ENCODE results near the gene LTN1. TPM values are rescaled to one million over a fixed set of nuclear protein-coding genes. Genes with fewer than 3 reads are reported as not detected.

Gene LTN1
- total and polyA plus RNA-seq, 2 of the 13 experiments (the other 11 are each of a cell fraction or from before 2014, with no cell fraction given): 6.7 to 24.6 TPM

- H3K9me3 ChIP-seq (ENCODE audit: low read length): no peaks in the 10 kb centered on the region
- no peaks in the 10 kb centered on the region for H3K4me1 ChIP-seq (ENCODE audit: insufficient read depth, low read length)
- H4K20me1 ChIP-seq (ENCODE audit: insufficient read depth, low read length): no peaks in the 10 kb centered on the region
- WGBS (ENCODE audit: low lambda C conversion rate): 58% methylated on average over 4 of the region's 4 CpGs
- no peak for FAIRE-seq
- no peak overlapping the region for H2AFZ ChIP-seq (ENCODE audit: low read length)
- no peaks in the 10 kb centered on the region for H3K27me3 ChIP-seq (ENCODE audit: control insufficient read depth in 1 of 2, insufficient read depth in 2 of 2, low read length in 2 of 2)
- intact Hi-C loops (cut with micrococcal nuclease; ENCODE audit: unreplicated experiment): no loop called here
- TF ChIP-seq MBD4 (IDR thresholded peaks at IDR 0.05; ENCODE audit: borderline replicate concordance, low read length) (no peak), ZMYM2 (CRISPR knock-in tag; IDR thresholded peaks at IDR 0.05) (no peak), ZNF784 (CRISPR knock-in tag; IDR thresholded peaks at IDR 0.05; ENCODE audit: borderline replicate concordance) (no peak), RNF219 (CRISPR knock-in tag; IDR thresholded peaks at IDR 0.05) (no peak), DPF2 (CRISPR knock-in tag; IDR thresholded peaks at IDR 0.05; ENCODE audit: borderline replicate concordance, low read depth) (no peak), CERS6 (CRISPR knock-in tag; IDR thresholded peaks at IDR 0.05) (no peak)
- no peak overlapping the region for H3K27ac ChIP-seq (ENCODE audit: extremely low read length, insufficient read depth, low read length)
- no peak overlapping the region for H3K4me2 ChIP-seq (ENCODE audit: low read depth, low read length)
- no peaks in the 10 kb centered on the region for H3K79me2 ChIP-seq (ENCODE audit: insufficient read depth, low read length)
- no peak overlapping the region for H3K4me3 ChIP-seq (replicated peaks in 1 of 3; ENCODE audit: insufficient read depth in 1 of 3, low read depth in 2 of 3, low read length in 3 of 3)
- CTCF ChIA-PET (ENCODE audit: low intra/inter-chr PET ratio, low total read pairs): no interaction called here
- in situ Hi-C loops (cut with HindIII; ENCODE audit: extremely low pct_ligation_motif_present, low pct_unique_long_range_greater_than_20kb): no loop called here
- BruUV-seq (replicated peaks): no TSS peak
- POLR2A ChIA-PET: no interaction called here
- no peak for DNase-seq (ENCODE audit: low spot score)
- no peaks in the 10 kb centered on the region for H3K36me3 ChIP-seq (replicated peaks in 1 of 2; ENCODE audit: control insufficient read depth in 1 of 2, insufficient read depth in 2 of 2, low read length in 2 of 2)
- H3K9ac ChIP-seq (ENCODE audit: insufficient read depth, low read depth, low read length): no peak overlapping the region
- ATAC-seq: no peak
These were observed 76.4 kb downstream of the LTN1 start for GRCh38 chr21:28916150-28916893.

Measured in HepG2 (cell line).